Measurements from ENCODE around the gene PLAAT4.

The PLAAT4 gene

GRCh38 chr11:63556404-63557013 is 19.9 kb downstream of the PLAAT4 start:
- H3K27ac ChIP-seq = no peak overlapping the region
- no peak for TF ChIP-seq ZFX (IDR thresholded peaks at IDR 0.05)

- no peak overlapping the region for H3K27ac ChIP-seq
- no peak for TF ChIP-seq CTCF (conservative IDR thresholded peaks at IDR 0.05)
- no peak for TF ChIP-seq ZFX (IDR thresholded peaks at IDR 0.05)
These were observed 21.0 kb downstream of the PLAAT4 start for GRCh38 chr11:63557570-63557969.

GRCh38 chr11:63558459-63559157 is 22.0 kb downstream of the PLAAT4 start:
- peak overlapping the region; percentile 3 for H3K27ac ChIP-seq
- TF ChIP-seq ZFX (IDR thresholded peaks at IDR 0.05) = no peak
- no peak for TF ChIP-seq CTCF (conservative IDR thresholded peaks at IDR 0.05)

- TF ChIP-seq CTCF (conservative IDR thresholded peaks at IDR 0.05) (no peak), ZFX (IDR thresholded peaks at IDR 0.05) (no peak)
- no peak overlapping the region for H3K27ac ChIP-seq
These were observed 24.0 kb downstream of the PLAAT4 start for GRCh38 chr11:63560506-63561180.

GRCh38 chr11:63563201-63564055 is 26.8 kb downstream of the PLAAT4 start, which contains the start of gene PLAAT2:
PLAAT2 (minus strand) TSS chr11:63563379; CDS start chr11:63563324, 55 bp downstream.
- no peak within 1 kb of the TSS for H3K27ac ChIP-seq
- TF ChIP-seq CTCF (conservative IDR thresholded peaks at IDR 0.05) (no peak), ZFX (IDR thresholded peaks at IDR 0.05) (no peak)

- TF ChIP-seq CTCF (conservative IDR thresholded peaks at IDR 0.05) = no peak
- no peak for TF ChIP-seq ZFX (IDR thresholded peaks at IDR 0.05)
These were observed 27.6 kb downstream of the PLAAT4 start for GRCh38 chr11:63564056-63564774.

GRCh38 chr11:63564784-63565350 is 28.3 kb downstream of the PLAAT4 start:
- H3K27ac ChIP-seq = no peak overlapping the region
- TF ChIP-seq ZFX (IDR thresholded peaks at IDR 0.05) (no peak), CTCF (conservative IDR thresholded peaks at IDR 0.05) (no peak)

More at GRCh38 chr11:63564056-63564774, 27.6 kb downstream of the PLAAT4 start:
- no peak overlapping the region for H3K27ac ChIP-seq

All from C4-2B (cell line).